Activated CD4-positive, alpha-beta T cell treated with anti-CD3 and anti-CD28 coated beads, Interleukin-2, Interleukin-6, amounts not matched to agents 100 ng/mL and 50 ng/mL, durations not matched to agents 16 hours and 8 hours (primary cell): Measurements from ENCODE around the gene NLRC3.

ENCODE experiments used
- DNase-seq: peaks from one replicate; pipeline ENCODE4 v3.0.0-alpha.2; 2020

Gene NLRC3

GRCh38 chr16:3596101-3596861 lies 19.1 kb upstream of the NLRC3 start:
- no peak for DNase-seq

GRCh38 chr16:3595521-3596021 lies 18.4 kb upstream of the NLRC3 start:
- no peak for DNase-seq

- DNase-seq, result no peak
Observed at GRCh38 chr16:3595110-3595486, 17.9 kb upstream of the NLRC3 start.

- no peak for DNase-seq
Observed at GRCh38 chr16:3594316-3595109, 17.3 kb upstream of the NLRC3 start.

- no peak for DNase-seq
Observed at GRCh38 chr16:3592559-3592958, 15.4 kb upstream of the NLRC3 start.

GRCh38 chr16:3591991-3592390 lies 14.8 kb upstream of the NLRC3 start:
- no peak for DNase-seq

GRCh38 chr16:3591436-3591803 lies 14.2 kb upstream of the NLRC3 start:
- DNase-seq, result no peak

GRCh38 chr16:3590736-3591435 lies 13.7 kb upstream of the NLRC3 start:
- DNase-seq, result no peak

GRCh38 chr16:3589991-3590701 lies 12.9 kb upstream of the NLRC3 start:
- no peak for DNase-seq

- no peak for DNase-seq
Observed at GRCh38 chr16:3589441-3589921, 12.3 kb upstream of the NLRC3 start.

- no peak for DNase-seq
Observed at GRCh38 chr16:3589001-3589400, 11.8 kb upstream of the NLRC3 start.

- DNase-seq, result no peak
Observed at GRCh38 chr16:3587547-3588110, 10.4 kb upstream of the NLRC3 start.

- DNase-seq, result no peak
Observed at GRCh38 chr16:3584412-3584811, 7.2 kb upstream of the NLRC3 start.

- DNase-seq, result no peak
Observed at GRCh38 chr16:3583303-3584038, 6.3 kb upstream of the NLRC3 start.

GRCh38 chr16:3582276-3583165 lies 5.3 kb upstream of the NLRC3 start:
- DNase-seq, result no peak

GRCh38 chr16:3581392-3581791 lies 4.2 kb upstream of the NLRC3 start:
- no peak for DNase-seq

- no peak for DNase-seq
Observed at GRCh38 chr16:3580686-3581085, 3.5 kb upstream of the NLRC3 start.

GRCh38 chr16:3580251-3580651 lies 3.0 kb upstream of the NLRC3 start:
- DNase-seq, result no peak

- no peak for DNase-seq
Observed at GRCh38 chr16:3579776-3580175, 2.6 kb upstream of the NLRC3 start.
